WTC11 (cell line): Measurements from ENCODE around the gene NFX1. TPM values are rescaled to one million over a fixed set of nuclear protein-coding genes. Genes with fewer than 3 reads are reported as not detected.
A peak's percentile ranks its signal among the peaks of the same experiment; 100 is the strongest.

Source experiments
- ATAC-seq: fragments of 200-7000 bp; cut with Tn5 transposase; 2 replicates; pipeline ENCODE4 v1.10.0; 2021; ENCODE audit warnings: mild to moderate bottlenecking, moderate library complexity
- CTCF ChIA-PET: fragments of 300-600 bp; sonication (Branson Sonifier 250); formaldehyde crosslinking; loops from one replicate; lab custom pipeline; 2021; ENCODE audit warnings: antibody characterized with exemption; lab: Charles Lee
- POLR2A ChIA-PET: fragments of 350-600 bp; sonication (Branson Sonifier 250); formaldehyde crosslinking; loops from one replicate; lab custom pipeline; 2021; ENCODE audit warnings: antibody characterized with exemption; lab: Charles Lee
- DNase-seq: peaks from one replicate; pipeline ENCODE4 v3.0.0; 2021; ENCODE audit warnings: low spot score
- H3K27ac Mint-ChIP-seq: 2 replicates; pipeline ENCODE4 v1.8.0; 2021; ENCODE audit warnings: mixed read lengths
- H3K27me3 Mint-ChIP-seq: 2 replicates; pipeline ENCODE4 v1.8.0; 2021; ENCODE audit warnings: low read depth, mild to moderate bottlenecking, moderate library complexity, mixed read lengths
- H3K36me3 Mint-ChIP-seq: 2 replicates; pipeline ENCODE4 v1.8.0; 2021; ENCODE audit warnings: mixed read lengths
- H3K4me1 Mint-ChIP-seq: 2 replicates; pipeline ENCODE4 v1.8.0; 2022; ENCODE audit warnings: mixed read lengths
- H3K4me3 Mint-ChIP-seq: 2 replicates; pipeline ENCODE4 v1.8.0; 2021; ENCODE audit warnings: mild to moderate bottlenecking, moderate library complexity, mixed read lengths
- H3K9me3 Mint-ChIP-seq: 2 replicates; pipeline ENCODE4 v1.8.0; 2021; ENCODE audit warnings: mixed read lengths
- ATF1 ChIP-seq: sonication (generic); formaldehyde crosslinking; IDR thresholded peaks from 2 replicates; pipeline ENCODE4 v1.8.1; 2023; ENCODE audit warnings: mild to moderate bottlenecking, moderate library complexity, missing genetic modification reagents
- ATF2 ChIP-seq: sonication (generic); formaldehyde crosslinking; IDR thresholded peaks from 2 replicates; pipeline ENCODE4 v1.8.1; 2022; ENCODE audit warnings: low read depth, missing genetic modification reagents, borderline replicate concordance
- CDX4 ChIP-seq: fragments of 250-450 bp; sonication (Bioruptor Pico); IDR thresholded peaks from 2 replicates; pipeline ENCODE4 v1.9.0; 2021; ENCODE audit warnings: moderate library complexity, mild to moderate bottlenecking, inconsistent platforms, borderline replicate concordance
- CREM ChIP-seq: sonication (generic); formaldehyde crosslinking; IDR thresholded peaks from 2 replicates; pipeline ENCODE4 v1.8.1; 2022; ENCODE audit warnings: mild to moderate bottlenecking, missing genetic modification reagents, moderate library complexity
- E2F1 ChIP-seq: sonication (generic); formaldehyde crosslinking; IDR thresholded peaks from 2 replicates; pipeline ENCODE4 v1.8.0; 2022; ENCODE audit warnings: mild to moderate bottlenecking, missing genetic modification reagents
- E2F5 ChIP-seq: sonication (generic); formaldehyde crosslinking; IDR thresholded peaks from 2 replicates; pipeline ENCODE4 v1.8.1; 2022; ENCODE audit warnings: mild to moderate bottlenecking, moderate library complexity, missing genetic modification reagents
- ELF4 ChIP-seq: sonication (generic); formaldehyde crosslinking; IDR thresholded peaks from 2 replicates; pipeline ENCODE4 v1.8.1; 2022; ENCODE audit warnings: low read depth, mild to moderate bottlenecking, moderate library complexity, missing genetic modification reagents
- EMX1 ChIP-seq: fragments of 250-450 bp; sonication (Bioruptor Pico); IDR thresholded peaks from 2 replicates; pipeline ENCODE4 v1.8.0; 2021; ENCODE audit warnings: mild to moderate bottlenecking
- ERG ChIP-seq: fragments of 250-450 bp; sonication (Bioruptor Pico); IDR thresholded peaks from 2 replicates; pipeline ENCODE4 v1.8.0; 2021; ENCODE audit warnings: mild to moderate bottlenecking
- FOXP1 ChIP-seq: sonication (generic); formaldehyde crosslinking; IDR thresholded peaks from 2 replicates; pipeline ENCODE4 v1.8.0; 2022; ENCODE audit warnings: missing genetic modification reagents, mild to moderate bottlenecking, moderate library complexity, borderline replicate concordance
- GTF2I ChIP-seq: fragments of 250-450 bp; sonication (Bioruptor Pico); conservative IDR thresholded peaks from 2 replicates; pipeline ENCODE4 v1.4.0; 2021; ENCODE audit warnings: mild to moderate bottlenecking
- JAZF1 ChIP-seq: fragments of 250-450 bp; sonication (Bioruptor Pico); IDR thresholded peaks from 2 replicates; pipeline ENCODE4 v1.9.0; 2021; ENCODE audit warnings: moderate library complexity, mild to moderate bottlenecking, inconsistent platforms
- JUN ChIP-seq: sonication (generic); formaldehyde crosslinking; IDR thresholded peaks from 2 replicates; pipeline ENCODE4 v1.8.0; 2023; ENCODE audit warnings: mild to moderate bottlenecking, missing genetic modification reagents
- MAX ChIP-seq: sonication (generic); formaldehyde crosslinking; IDR thresholded peaks from 2 replicates; pipeline ENCODE4 v1.8.0; 2022; ENCODE audit warnings: mild to moderate bottlenecking, missing genetic modification reagents
- MLX ChIP-seq: sonication (generic); formaldehyde crosslinking; IDR thresholded peaks from 2 replicates; pipeline ENCODE4 v1.8.1; 2023; ENCODE audit warnings: mild to moderate bottlenecking, missing genetic modification reagents, moderate library complexity
- NR2C2 ChIP-seq: sonication (generic); formaldehyde crosslinking; IDR thresholded peaks from 2 replicates; pipeline ENCODE4 v1.8.0; 2022; ENCODE audit warnings: mild to moderate bottlenecking, missing genetic modification reagents
- PRDM15 ChIP-seq: sonication (generic); formaldehyde crosslinking; IDR thresholded peaks from 2 replicates; pipeline ENCODE4 v1.8.0; 2022; ENCODE audit warnings: missing genetic modification reagents
- RELA ChIP-seq: sonication (generic); formaldehyde crosslinking; IDR thresholded peaks from 2 replicates; pipeline ENCODE4 v1.8.1; 2022; ENCODE audit warnings: missing genetic modification reagents, mild to moderate bottlenecking, borderline replicate concordance
- ZBTB21 ChIP-seq: sonication (generic); formaldehyde crosslinking; IDR thresholded peaks from 2 replicates; pipeline ENCODE4 v1.8.1; 2023; ENCODE audit warnings: mild to moderate bottlenecking, missing genetic modification reagents, borderline replicate concordance
- ZNF232 ChIP-seq: sonication (generic); formaldehyde crosslinking; IDR thresholded peaks from 2 replicates; pipeline ENCODE4 v1.8.0; 2022; ENCODE audit warnings: mild to moderate bottlenecking, missing genetic modification reagents
- ZNF396 ChIP-seq: fragments of 250-450 bp; sonication (Bioruptor Pico); IDR thresholded peaks from 2 replicates; pipeline ENCODE4 v1.8.0; 2021; ENCODE audit warnings: mild to moderate bottlenecking, moderate library complexity, borderline replicate concordance
- ZNF671 ChIP-seq: fragments of 250-450 bp; sonication (Bioruptor Pico); IDR thresholded peaks from 2 replicates; pipeline ENCODE4 v1.8.0; 2021; ENCODE audit warnings: mild to moderate bottlenecking
- ZSCAN18 ChIP-seq: fragments of 250-450 bp; sonication (Bioruptor Pico); IDR thresholded peaks from 2 replicates; pipeline ENCODE4 v2.1.2; 2022; ENCODE audit warnings: mild to moderate bottlenecking, moderate library complexity
- total RNA-seq: library from RNA; stranded (reverse); gene quantifications from 3 replicates; pipeline ENCODE4 v1.2.3, GENCODE V29; 2021

NFX1 gene
- total RNA-seq, 1 experiment from 2014 or later = 30.9 TPM

GRCh38 chr9:33264473-33265177, 25.7 kb upstream of the NFX1 start, which contains the start of the genes BAG1 and CHMP5 (continued):
- TF ChIP-seq CDX4 = no peak
- TF ChIP-seq ZBTB21 = no peak
- TF ChIP-seq JAZF1 (CRISPR knock-in tag) = no peak
- no peak for TF ChIP-seq NR2C2 (CRISPR knock-in tag)
- TF ChIP-seq MLX (CRISPR knock-in tag) = no peak
- peak; percentile 95 for TF ChIP-seq PRDM15 (CRISPR knock-in tag)
- TF ChIP-seq ZNF671 (CRISPR knock-in tag) = no peak
- 0 out of 2 replicates have a peak, but pooled peaks have one; percentile 29 for TF ChIP-seq CREM (CRISPR knock-in tag)
- TF ChIP-seq ELF4 (CRISPR knock-in tag) = peak; percentile 43; the same call in 1 of the 2 replicates
- TF ChIP-seq ZNF232 (CRISPR knock-in tag) = peak; percentile 38; the same call in 1 of the 2 replicates
- TF ChIP-seq E2F5 (CRISPR knock-in tag) = 0 out of 2 replicates have a peak, but pooled peaks have one; percentile 54
- TF ChIP-seq FOXP1 = 0 out of 2 replicates have a peak, but pooled peaks have one; percentile 10
- no peak for TF ChIP-seq GTF2I (CRISPR knock-in tag)
- no peak for TF ChIP-seq E2F1
- TF ChIP-seq ATF2 (CRISPR knock-in tag) = no peak

GRCh38 chr9:33265211-33265865, 25.0 kb upstream of the NFX1 start:
- POLR2A ChIA-PET = no interaction called here
- Mint-ChIP-seq H3K27me3 (no peaks in the 10 kb centered on the region), H3K4me1 (peaks cover 13% of the 10 kb centered on the region), H3K27ac (peak overlapping the region; percentile 86), H3K36me3 (peaks cover 33% of the 10 kb centered on the region), H3K4me3 (peak overlapping the region; percentile 98), H3K9me3 (no peaks in the 10 kb centered on the region)
- DNase-seq (no peak), ATAC-seq (no peak)
- CTCF ChIA-PET = interaction anchor here (0.8 kb wide), 1 partner anchor 189 kb away, joined by 3 read pairs; the partner anchor contains the start of gene SMU1
- no peak for TF ChIP-seq ZNF396
- TF ChIP-seq FOXP1 = no peak
- no peak for TF ChIP-seq ERG (CRISPR knock-in tag)
- no peak for TF ChIP-seq JUN (CRISPR knock-in tag)
- no peak for TF ChIP-seq MAX (CRISPR knock-in tag)
- TF ChIP-seq EMX1 (CRISPR knock-in tag) = no peak
- no peak for TF ChIP-seq RELA (CRISPR knock-in tag)
- no peak for TF ChIP-seq ZSCAN18 (CRISPR knock-in tag)
- no peak for TF ChIP-seq ATF1 (CRISPR knock-in tag)
